ENCODE results near the gene AGPAT2. TPM values are rescaled to one million over a fixed set of nuclear protein-coding genes. Genes with fewer than 3 reads are reported as not detected.

AGPAT2 gene
- total RNA-seq, 4 donors from 2014 or later = 22.0 to 52.8 (median 39.3) TPM

- no peak for DNase-seq (ENCODE audit: extremely low spot score)
- Histone ChIP-seq H3K27me3 (peaks cover 0 to 55% (median 0%) of the 10 kb centered on the region in 4 donors), H3K4me3 (peak overlapping the region; percentile 12 to 65 (median 56)), H3K4me1 (peaks cover 3 to 39% (median 13%) of the 10 kb centered on the region in 4 donors), H3K9me3 (no peaks in the 10 kb centered on the region), H3K27ac (replicated peaks in 1 of 4) (peak overlapping the region in 1 of 4 donors; percentile 67), H3K36me3 (peaks cover 0 to 83% (median 30%) of the 10 kb centered on the region in 4 donors)
- intact Hi-C loops (cut with DNase I) = no loop called here
- TF ChIP-seq POLR2AphosphoS5 (IDR thresholded peaks at IDR 0.05) = peak in 1 of 2 donors; percentile 23
- TF ChIP-seq CTCF (IDR thresholded peaks at IDR 0.05) = no peak
- 83% methylated on average over 27 of the region's 36 CpGs for WGBS
Observed at GRCh38 chr9:136670576-136671253, 16.5 kb downstream of the AGPAT2 start.

- H3K36me3 ChIP-seq = peaks cover 0 to 86% (median 27%) of the 10 kb centered on the region in 4 donors
- no peak for DNase-seq (ENCODE audit: extremely low spot score)
- peaks cover 0 to 61% (median 2%) of the 10 kb centered on the region in 4 donors for H3K27me3 ChIP-seq
- H3K27ac ChIP-seq (replicated peaks in 1 of 4) = peak overlapping the region in 1 of 4 donors; percentile 67
- H3K9me3 ChIP-seq = no peaks in the 10 kb centered on the region
- 70% methylated on average over 14 of the region's 23 CpGs for WGBS
- TF ChIP-seq EP300 (IDR thresholded peaks at IDR 0.05) = no peak
- no peak for TF ChIP-seq POLR2AphosphoS5 (IDR thresholded peaks at IDR 0.05)
- TF ChIP-seq POLR2A (IDR thresholded peaks at IDR 0.05; ENCODE audit: low read depth) = no peak
- TF ChIP-seq CTCF (IDR thresholded peaks at IDR 0.05) = no peak
- H3K4me3 ChIP-seq = peak overlapping the region; percentile 53 to 65 (median 56)
- intact Hi-C loops (cut with DNase I) = no loop called here
- H3K4me1 ChIP-seq = peaks cover 6 to 45% (median 19%) of the 10 kb centered on the region in 4 donors
Observed at GRCh38 chr9:136669791-136670464, 17.3 kb downstream of the AGPAT2 start.

- Histone ChIP-seq H3K27me3 (peaks cover 0 to 68% (median 5%) of the 10 kb centered on the region in 4 donors), H3K4me1 (peaks cover 6 to 49% (median 21%) of the 10 kb centered on the region in 4 donors), H3K27ac (replicated peaks in 1 of 4) (peak overlapping the region in 1 of 4 donors; percentile 67), H3K36me3 (peaks cover 0 to 88% (median 23%) of the 10 kb centered on the region in 4 donors), H3K4me3 (peak overlapping the region; percentile 53 to 65 (median 56)), H3K9me3 (no peaks in the 10 kb centered on the region)
- intact Hi-C loops (cut with DNase I) = no loop called here
- TF ChIP-seq EP300 (IDR thresholded peaks at IDR 0.05) (no peak), CTCF (IDR thresholded peaks at IDR 0.05) (no peak), POLR2A (IDR thresholded peaks at IDR 0.05; ENCODE audit: low read depth) (no peak), POLR2AphosphoS5 (IDR thresholded peaks at IDR 0.05) (no peak)
- 38% methylated on average over 18 of the region's 23 CpGs for WGBS
- DNase-seq (ENCODE audit: extremely low spot score) = no peak
Observed at GRCh38 chr9:136668983-136669790, 18.1 kb downstream of the AGPAT2 start.

GRCh38 chr9:136667940-136668760 lies 19.1 kb downstream of the AGPAT2 start:
- H3K9me3 ChIP-seq = no peaks in the 10 kb centered on the region
- H3K4me3 ChIP-seq = peak overlapping the region; percentile 53 to 65 (median 56)
- intact Hi-C loops (cut with DNase I) = no loop called here
- peaks cover 6 to 46% (median 21%) of the 10 kb centered on the region in 4 donors for H3K4me1 ChIP-seq
- WGBS = 67% methylated on average over 18 of the region's 40 CpGs
- no peak for TF ChIP-seq EP300 (IDR thresholded peaks at IDR 0.05)
- peaks cover 0 to 78% (median 5%) of the 10 kb centered on the region in 4 donors for H3K27me3 ChIP-seq
- H3K27ac ChIP-seq (replicated peaks in 1 of 4) = peak overlapping the region in 2 of 4 donors; percentile 10 to 67
- peaks cover 0 to 88% (median 14%) of the 10 kb centered on the region in 4 donors for H3K36me3 ChIP-seq
- no peak for DNase-seq (ENCODE audit: extremely low spot score)
